Body of pancreas (tissue), 4 donors: ENCODE results near the gene CORO7. TPM values are rescaled to one million over a fixed set of nuclear protein-coding genes. Genes with fewer than 3 reads are reported as not detected.

ENCODE experiments used
- ATAC-seq: fragments of 150-250 bp; one replicate; pipeline ENCODE4 v1.9.1; 2016
- DNase-seq, 4 donors: peaks; one replicate each; pipeline ENCODE4 v3.0.0-alpha.2; 2019
- H3K27ac ChIP-seq, 4 donors: fragments of 200-600 bp; sonication (generic); 1 replicate in 3 of 4; 2 replicates in 1 of 4; pipeline versions ENCODE4 v1.5.1 to v1.6.1; 2016 to 2019; ENCODE audit warnings: mild to moderate bottlenecking in 1 of 4, mixed read lengths in 1 of 4, moderate library complexity in 1 of 4
- H3K27me3 ChIP-seq, 2 donors: fragments of 200-600 bp; sonication (generic); one replicate each; pipeline ENCODE4 v1.6.0; 2016; ENCODE audit warnings: mild to moderate bottlenecking in 1 of 2
- H3K36me3 ChIP-seq, 2 donors: fragments of 200-600 bp; sonication (generic); replicated peaks in 1 of 2; 2 replicates each; pipeline ENCODE4 v1.5.1; 2016; ENCODE audit warnings: low read depth in 2 of 2; ENCODE audit not compliant: insufficient read depth in 1 of 2
- H3K4me1 ChIP-seq: fragments of 200-600 bp; sonication (generic); one replicate; pipeline ENCODE4 v1.6.0; 2016
- H3K4me3 ChIP-seq, 2 donors: fragments of 200-600 bp; sonication (generic); 1 replicate in 1 of 2; 2 replicates in 1 of 2; pipeline ENCODE4 v1.5.1; 2016 to 2019
- H3K9me3 ChIP-seq, 3 donors: fragments of 200-600 bp; sonication (generic); 1 replicate in 2 of 3; 2 replicates in 1 of 3; pipeline ENCODE4 v1.5.1; 2016
- CTCF ChIP-seq, 7 experiments: fragments of 450-650 bp in 4 of 7; fragments of 200-600 bp in 3 of 7; sonication (generic) in 3 of 7; IDR thresholded peaks; one replicate each; pipeline ENCODE4 v1.5.1; 2016 to 2019; ENCODE audit warnings: antibody characterized with exemption in 7 of 7
- POLR2A ChIP-seq, 3 donors: fragments of 450-650 bp; IDR thresholded peaks; one replicate each; pipeline ENCODE4 v1.6.1; 2016; ENCODE audit warnings: antibody characterized with exemption in 3 of 3, mild to moderate bottlenecking in 2 of 3
- WGBS, 2 donors: methylation state at CpG; one replicate each; pipeline ENCODE4 v1.1.5; 2017; 5-methylcytosine and 5-hydroxymethylcytosine counted together
- intact Hi-C: fragments of 100-400 bp; cut with DNase I; formaldehyde crosslinking; loops from one replicate; pipeline ENCODE4 v1.15.1; 2023
- total RNA-seq, 2 donors: library from RNA; depleted of rRNA; stranded (reverse); fragments of >200 nt; gene quantifications; one replicate each; pipeline ENCODE4 v1.1.0, GENCODE V29; 2016

The CORO7 gene
- total RNA-seq, 2 donors from 2014 or later, result 13.2 to 48.8 TPM

GRCh38 chr16:4378161-4378666 is 38.2 kb downstream of the CORO7 start:
- TF ChIP-seq POLR2A (IDR thresholded peaks at IDR 0.05), result no peak
- no peak for TF ChIP-seq CTCF (IDR thresholded peaks at IDR 0.05)
- Histone ChIP-seq H3K27me3 (no peaks in the 10 kb centered on the region), H3K27ac (peak overlapping the region; percentile 8 to 89 (median 44)), H3K4me1 (peaks cover 55% of the 10 kb centered on the region), H3K4me3 (no peak overlapping the region), H3K9me3 (no peaks in the 10 kb centered on the region), H3K36me3 (peaks cover 0 to 8% of the 10 kb centered on the region in 2 donors)
- ATAC-seq (no peak), DNase-seq (peak in 1 of 4 donors; percentile 19)
- intact Hi-C loops, result no loop called here
- WGBS, 2 donors, result 82% methylated on average over 15 of the region's 15 CpGs; no CpG with 5 or more reads in 1 of the 2 donors

GRCh38 chr16:4377573-4378154 is 38.7 kb downstream of the CORO7 start:
- peak in 2 of 4 donors; percentile 38 to 45 for DNase-seq
- peak in 2 of 7 experiments; percentile 11 to 27 for TF ChIP-seq CTCF (IDR thresholded peaks at IDR 0.05)
- no peak for TF ChIP-seq POLR2A (IDR thresholded peaks at IDR 0.05)

GRCh38 chr16:4376893-4377572 is 39.4 kb downstream of the CORO7 start:
- Histone ChIP-seq H3K9me3 (no peaks in the 10 kb centered on the region), H3K4me3 (no peak overlapping the region), H3K27me3 (no peaks in the 10 kb centered on the region), H3K36me3 (peaks cover 0 to 2% of the 10 kb centered on the region in 2 donors), H3K4me1 (peaks cover 67% of the 10 kb centered on the region), H3K27ac (peak overlapping the region; percentile 78 to 89 (median 86))
- DNase-seq (peak in 1 of 4 donors; percentile 18), ATAC-seq (no peak)
- intact Hi-C loops, result no loop called here
- 78 to 90% methylated on average over 4 to 19 of the region's 27 CpGs for WGBS, 2 donors
- no peak for TF ChIP-seq POLR2A (IDR thresholded peaks at IDR 0.05)
- TF ChIP-seq CTCF (IDR thresholded peaks at IDR 0.05), result no peak

More at GRCh38 chr16:4377573-4378154, 38.7 kb downstream of the CORO7 start:
- H3K9me3 ChIP-seq, result no peaks in the 10 kb centered on the region
- 62 to 78% methylated on average over 8 to 12 of the region's 12 CpGs for WGBS, 2 donors
- H3K36me3 ChIP-seq, result peaks cover 0 to 5% of the 10 kb centered on the region in 2 donors
- H3K27ac ChIP-seq, result peak overlapping the region in 3 of 4 donors; percentile 78 to 89 (median 85)
- H3K27me3 ChIP-seq, result no peaks in the 10 kb centered on the region
- peaks cover 61% of the 10 kb centered on the region for H3K4me1 ChIP-seq
- no peak overlapping the region for H3K4me3 ChIP-seq
- ATAC-seq, result no peak
- intact Hi-C loops, result no loop called here

- intact Hi-C loops, result no loop called here
- WGBS, 2 donors, result 38 to 45% methylated on average over 2 to 31 of the region's 31 CpGs
- no peaks in the 10 kb centered on the region for H3K27me3 ChIP-seq
- peaks cover 71% of the 10 kb centered on the region for H3K4me1 ChIP-seq
- no peaks in the 10 kb centered on the region for H3K36me3 ChIP-seq
- no peaks in the 10 kb centered on the region for H3K9me3 ChIP-seq
- H3K4me3 ChIP-seq, result no peak overlapping the region
- ATAC-seq (peak; percentile 71), DNase-seq (peak; percentile 90 to 97 (median 93))
- TF ChIP-seq CTCF (IDR thresholded peaks at IDR 0.05), result no peak
- peak; percentile 24 to 50 (median 45) for TF ChIP-seq POLR2A (IDR thresholded peaks at IDR 0.05)
- peak overlapping the region; percentile 78 to 89 (median 86) for H3K27ac ChIP-seq
Observed at GRCh38 chr16:4376126-4376892, 40.1 kb downstream of the CORO7 start.
